Measurements from ENCODE around the gene CTBP2.

Gene CTBP2

GRCh38 chr10:125159932-125160855 is at the start of gene CTBP2:
Gene CTBP2 (minus strand): TSS chr10:125160563.
- DNase-seq: no peak

DNA sequence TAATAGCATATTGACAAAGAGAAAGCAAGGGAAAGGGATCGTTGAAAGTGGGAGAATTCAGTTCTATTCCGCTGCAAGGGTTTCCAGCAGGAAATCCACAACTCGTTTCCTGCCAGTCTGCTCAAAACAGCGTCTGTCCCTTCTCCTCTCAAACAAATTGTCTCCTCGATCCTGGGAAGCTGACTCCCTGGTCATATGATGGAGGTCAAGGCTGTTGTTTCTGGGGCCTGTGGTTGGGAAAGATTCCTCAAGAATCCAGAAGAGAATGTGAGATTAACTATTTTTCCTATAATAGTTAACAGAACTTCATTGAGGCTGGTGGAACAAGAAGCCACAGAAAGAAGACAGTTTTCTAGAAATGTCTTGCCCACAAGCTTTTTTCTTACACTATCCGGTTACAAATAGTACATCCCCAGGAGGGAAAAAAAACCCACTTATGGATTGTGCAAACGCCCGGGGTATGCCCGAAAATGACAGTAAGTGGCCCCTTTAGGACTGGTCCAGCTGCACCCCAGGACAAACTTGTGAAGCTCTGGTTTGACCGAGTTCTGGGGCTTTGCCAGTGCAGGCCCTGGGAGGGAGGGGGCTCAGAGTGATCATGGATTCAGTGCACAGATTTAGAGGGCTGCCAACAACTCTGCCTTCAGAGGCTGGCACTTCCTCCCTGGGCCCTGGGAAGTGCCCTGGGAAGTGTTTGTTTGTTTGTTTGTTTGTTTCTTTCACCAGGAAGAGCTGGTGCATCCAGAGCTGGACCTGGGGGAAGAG is 49.4 kb upstream of the CTBP2 start:
- no peak for DNase-seq

- no peak for DNase-seq
Measured at GRCh38 chr10:125208854-125209565, 48.6 kb upstream of the CTBP2 start.

DNA sequence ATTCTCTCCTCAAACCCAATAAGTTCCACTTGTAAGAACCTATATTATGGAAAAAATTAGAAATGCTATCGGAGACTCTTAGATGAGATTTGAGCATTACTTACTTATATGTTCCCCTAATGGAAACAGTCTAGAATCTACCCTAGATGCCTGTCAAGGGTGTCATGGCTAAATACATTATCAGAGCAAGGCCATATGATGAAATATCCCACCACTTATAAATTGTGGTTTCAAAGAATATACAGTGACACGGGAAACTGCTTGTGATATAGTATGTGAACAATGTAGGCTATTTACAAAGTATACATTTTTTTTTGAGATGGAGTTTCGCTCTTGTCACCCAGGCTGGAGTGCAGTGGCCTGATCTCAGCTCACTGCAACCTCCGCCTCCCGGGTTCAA is 46.3 kb upstream of the CTBP2 start:
- DNase-seq: no peak

DNA sequence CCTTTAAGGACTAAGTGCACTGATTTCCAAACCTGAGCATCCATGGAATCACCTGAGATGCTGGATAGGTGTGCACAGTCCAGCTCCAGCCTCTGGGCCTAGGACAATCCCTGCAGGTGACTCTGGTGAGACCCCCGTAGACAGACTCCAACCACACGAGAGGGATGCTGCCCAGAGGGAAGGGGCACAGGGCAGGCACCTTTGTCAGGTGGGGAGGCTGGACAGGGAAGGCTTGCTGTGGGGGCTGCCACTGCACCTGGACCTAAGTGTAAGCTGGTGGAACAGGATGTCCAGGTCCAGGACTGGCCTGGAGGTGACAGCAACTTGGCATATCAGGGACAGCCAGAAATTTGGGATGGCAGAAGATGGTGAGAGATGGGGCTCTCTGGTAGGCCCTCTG is 45.1 kb upstream of the CTBP2 start:
- DNase-seq: no peak

GRCh38 chr10:125204400-125204799 is 44.0 kb upstream of the CTBP2 start:
- no peak for DNase-seq

DNA sequence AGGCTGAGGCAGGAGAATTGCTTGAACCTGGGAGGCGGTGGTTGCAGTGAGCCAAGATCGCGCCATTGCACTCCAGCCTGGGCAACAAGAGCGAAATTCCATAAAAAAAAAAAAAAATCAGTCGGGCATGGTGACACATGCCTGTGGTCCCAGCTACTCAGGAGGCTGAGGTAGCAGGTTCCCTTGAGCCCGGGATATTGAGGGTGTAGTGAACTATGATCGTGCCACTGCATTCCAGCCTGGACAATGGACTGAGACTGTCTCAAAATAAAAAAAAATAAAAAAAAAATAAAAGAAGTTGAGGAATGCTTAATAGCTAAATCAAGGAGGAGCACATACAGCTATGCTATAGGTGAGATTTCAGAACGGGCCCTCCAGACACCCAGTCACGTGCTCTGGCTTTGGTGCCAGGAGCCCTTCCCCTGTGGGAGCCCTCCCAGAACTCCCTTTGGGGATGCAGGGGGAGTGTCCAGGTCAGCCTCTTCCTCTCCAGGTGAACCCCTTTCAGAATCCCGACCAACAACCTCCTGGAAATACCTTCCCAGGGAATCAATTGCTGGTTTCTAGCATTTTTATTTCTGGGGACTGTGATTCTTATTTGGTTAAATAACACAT is 42.9 kb upstream of the CTBP2 start:
- no peak for DNase-seq

- no peak for DNase-seq
Measured at GRCh38 chr10:125201791-125202622, 41.6 kb upstream of the CTBP2 start.

GRCh38 chr10:125201108-125201524 is 40.8 kb upstream of the CTBP2 start:
- no peak for DNase-seq

GRCh38 chr10:125200396-125200795 is 40.0 kb upstream of the CTBP2 start:
- no peak for DNase-seq

GRCh38 chr10:125199270-125199669 is 38.9 kb upstream of the CTBP2 start:
- DNase-seq: no peak

DNA sequence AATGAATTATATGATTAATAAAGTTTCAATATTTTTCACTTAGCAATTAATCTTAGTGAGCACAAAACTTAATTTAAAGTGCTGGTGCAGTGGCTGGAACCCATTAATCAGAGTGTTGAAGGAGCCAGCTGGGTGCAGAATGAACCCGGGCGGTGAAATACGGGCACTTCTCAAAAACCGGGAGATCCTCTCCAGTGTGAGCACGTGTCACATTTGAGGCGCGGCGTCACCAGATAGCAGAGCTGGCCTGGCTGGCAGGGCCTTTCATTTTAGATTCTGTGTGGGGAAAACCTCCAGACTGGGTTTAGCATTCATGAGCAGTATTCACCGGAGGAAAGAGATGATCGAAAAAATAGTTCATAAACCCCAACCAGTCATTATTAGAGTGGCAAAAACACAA is 34.5 kb upstream of the CTBP2 start:
- no peak for DNase-seq

DNA sequence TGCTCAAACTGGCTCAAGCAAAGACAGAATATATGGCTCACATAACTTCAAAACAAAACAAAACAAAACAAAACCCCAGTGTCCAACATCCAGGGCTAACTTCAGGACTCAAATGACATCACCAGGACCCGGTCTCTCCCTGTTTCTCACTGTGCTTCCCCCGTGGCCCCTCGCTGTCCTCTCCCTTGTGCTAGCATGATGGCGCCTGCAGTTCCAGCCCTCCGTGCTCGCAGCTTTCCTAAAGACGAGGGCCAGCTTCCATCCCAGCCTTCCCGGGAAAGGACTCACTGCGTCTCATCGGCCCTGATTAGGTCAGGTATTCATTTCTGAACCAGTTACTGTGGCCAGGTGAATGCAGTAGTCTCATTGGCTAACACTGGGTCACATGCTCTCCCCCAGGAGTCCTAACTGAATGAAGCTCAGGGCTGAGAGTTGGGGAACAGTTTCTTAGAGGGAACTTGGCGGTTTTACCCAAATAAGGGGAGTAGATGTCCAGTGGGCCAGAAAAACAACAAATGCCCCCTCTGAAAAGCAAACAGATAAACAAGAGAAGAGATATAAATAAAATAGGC is 33.0 kb upstream of the CTBP2 start:
- DNase-seq: no peak

DNA sequence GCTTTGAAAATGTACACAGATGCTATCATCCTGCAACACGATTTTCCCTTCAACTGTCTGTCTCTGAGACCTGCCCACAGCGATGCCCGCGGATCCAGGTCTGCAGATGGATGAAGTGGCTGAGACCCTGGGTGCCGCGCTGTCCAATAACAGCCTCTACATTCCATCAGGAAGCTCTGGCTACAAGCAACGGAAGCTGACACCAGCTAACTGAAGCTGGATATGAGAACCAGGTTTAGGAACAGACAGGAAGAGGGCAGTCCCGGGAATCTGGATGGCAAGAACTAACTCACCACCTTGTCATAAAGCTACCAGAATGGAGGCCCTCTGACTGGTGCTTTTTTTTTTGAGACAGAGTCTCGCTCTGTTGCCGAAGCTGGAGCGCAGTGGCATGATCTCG is 32.3 kb upstream of the CTBP2 start:
- no peak for DNase-seq

- no peak for DNase-seq
Measured at GRCh38 chr10:125192005-125192404, 31.6 kb upstream of the CTBP2 start.

GRCh38 chr10:125190946-125191345 is 30.6 kb upstream of the CTBP2 start:
- no peak for DNase-seq

GRCh38 chr10:125190414-125190813 is 30.1 kb upstream of the CTBP2 start:
- DNase-seq: no peak

- no peak for DNase-seq
Measured at GRCh38 chr10:125189162-125189561, 28.8 kb upstream of the CTBP2 start.

GRCh38 chr10:125187238-125188194 is 27.2 kb upstream of the CTBP2 start:
- DNase-seq: no peak

DNA sequence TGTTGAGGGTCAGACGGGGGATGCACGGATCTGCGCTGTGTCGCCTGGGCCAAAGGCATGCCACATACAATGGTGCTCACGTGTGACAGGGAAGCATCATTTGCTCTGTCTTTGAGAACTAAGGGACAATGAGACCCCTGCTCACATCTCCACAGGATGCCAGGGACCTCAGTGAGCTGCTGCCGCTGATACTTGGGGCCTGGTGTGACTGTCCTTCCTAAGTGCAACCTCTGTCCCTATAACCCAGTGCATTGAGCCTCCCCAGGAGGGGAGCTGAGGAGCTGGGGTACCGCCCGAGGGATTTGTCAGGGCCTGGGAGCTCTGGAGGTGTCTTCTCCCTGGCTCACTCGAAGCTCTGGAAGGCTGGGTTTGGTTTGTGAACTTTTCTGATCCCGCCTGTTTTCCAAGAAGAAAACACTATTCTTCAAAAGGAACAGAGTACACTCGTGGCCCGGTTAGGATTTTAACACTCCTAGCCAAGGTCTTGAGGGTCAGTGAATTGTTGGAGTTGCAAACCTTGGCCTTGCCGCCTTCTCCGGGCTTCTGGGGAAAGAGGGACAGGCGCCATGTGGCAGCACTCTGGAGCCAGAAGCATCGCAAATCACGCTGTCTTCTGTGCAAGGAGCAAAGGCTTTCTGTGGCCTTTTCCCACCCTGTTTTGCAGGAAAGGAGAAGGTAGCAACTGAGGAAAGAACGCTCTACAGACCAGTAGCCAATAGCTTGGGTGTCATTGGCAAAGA is 26.2 kb upstream of the CTBP2 start:
- no peak for DNase-seq

Measured in NCI-H2029 treated with DMSO at 0.1 percent for 48 hours (cell line).